HG03457 (cell line): Measurements from ENCODE around the gene KRTAP10-6.
"Not testable (repeated sequence)": the region's sequence is repeated elsewhere in the genome, so short reads cannot be mapped to it uniquely, and the experiment has no call there.

Experiments used
- ATAC-seq: cut with Tn5 transposase; IDR thresholded peaks from one replicate; pipeline ENCODE4 v1.9.1; 2021; ENCODE audit warnings: moderate number of reproducible peaks; ENCODE audit not compliant: unreplicated experiment

KRTAP10-6 gene

DNA sequence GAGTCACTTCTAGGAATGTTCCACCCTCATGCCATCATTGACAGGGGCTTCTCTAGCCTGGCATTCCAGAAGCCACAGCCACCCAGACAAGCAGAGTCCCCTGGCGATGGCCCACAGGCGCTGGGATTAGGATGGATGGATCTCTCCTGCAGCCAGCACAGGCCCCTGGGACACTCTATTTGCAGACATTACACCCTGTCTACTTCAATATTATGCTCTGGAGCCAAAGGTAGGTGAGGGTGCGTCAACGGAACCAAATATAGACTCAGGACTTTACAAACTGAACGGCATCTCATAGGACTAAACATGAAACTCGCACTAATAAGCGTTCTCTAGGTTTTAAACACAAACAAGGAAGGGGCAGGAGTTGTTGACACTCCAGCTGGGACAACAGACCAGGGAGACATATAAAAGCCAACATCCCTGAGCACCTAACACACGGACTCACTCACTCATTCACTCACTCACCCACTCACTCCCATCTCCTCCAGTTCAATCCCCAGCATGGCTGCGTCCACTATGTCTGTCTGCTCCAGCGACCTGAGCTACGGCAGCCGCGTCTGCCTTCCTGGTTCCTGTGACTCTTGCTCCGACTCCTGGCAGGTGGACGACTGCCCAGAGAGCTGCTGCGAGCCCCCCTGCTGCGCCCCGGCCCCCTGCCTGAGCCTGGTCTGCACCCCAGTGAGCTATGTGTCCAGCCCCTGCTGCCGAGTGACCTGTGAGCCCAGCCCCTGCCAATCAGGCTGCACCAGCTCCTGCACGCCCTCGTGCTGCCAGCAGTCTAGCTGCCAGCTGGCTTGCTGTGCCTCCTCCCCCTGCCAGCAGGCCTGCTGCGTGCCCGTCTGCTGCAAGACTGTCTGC lies 8.0 kb upstream of the KRTAP10-6 start, which contains the start of gene KRTAP10-7:
TSS of gene KRTAP10-7 (plus strand) at position 480 of the 861 bp plus-strand sequence. CDS start at position 505, 25 bp downstream.
- ATAC-seq: not testable (repeated sequence)

GRCh38 chr21:44599264-44600029 lies 7.1 kb upstream of the KRTAP10-6 start:
- ATAC-seq: no peak

GRCh38 chr21:44598061-44598460 lies 5.8 kb upstream of the KRTAP10-6 start:
- ATAC-seq: no peak

- no peak for ATAC-seq
Observed at GRCh38 chr21:44596068-44596725, 3.9 kb upstream of the KRTAP10-6 start.

DNA sequence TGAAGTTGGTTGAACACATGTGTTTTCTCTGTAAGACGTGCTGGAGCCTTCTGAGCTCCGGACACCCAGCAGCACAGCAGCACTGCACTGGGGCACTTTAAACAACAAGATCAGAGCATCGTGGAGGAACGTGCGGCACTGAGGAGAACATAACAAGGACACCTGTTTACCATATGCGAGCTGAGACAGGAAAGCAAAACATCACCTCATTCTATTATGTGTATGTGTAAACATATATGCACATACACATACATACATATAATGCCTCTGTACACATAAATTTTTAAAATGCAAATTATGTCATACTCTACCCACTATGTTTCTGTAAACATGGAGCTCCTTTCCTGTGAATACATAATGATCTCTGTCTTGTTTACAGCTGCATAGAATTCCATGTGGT lies 3.2 kb upstream of the KRTAP10-6 start:
- ATAC-seq: no peak

- ATAC-seq: no peak
Observed at GRCh38 chr21:44594406-44594916, 2.2 kb upstream of the KRTAP10-6 start.

- ATAC-seq: no peak
Observed at GRCh38 chr21:44593598-44594405, 1.5 kb upstream of the KRTAP10-6 start.

DNA sequence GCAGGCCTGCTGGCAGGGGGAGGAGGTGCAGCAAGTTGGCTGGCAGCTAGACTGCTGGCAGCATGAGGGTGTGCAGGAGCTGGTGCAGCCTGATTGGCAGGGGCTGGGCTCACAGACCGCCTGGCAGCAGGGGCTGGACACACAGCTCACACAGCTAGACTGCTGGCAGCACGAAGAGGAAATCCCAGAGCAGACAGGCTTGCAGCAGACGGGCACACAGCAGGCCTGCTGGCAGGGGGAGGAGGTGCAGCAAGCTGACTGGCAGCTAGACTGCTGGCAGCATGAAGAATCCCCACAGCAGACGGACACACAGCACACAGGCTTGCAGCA lies 539 bp downstream of the KRTAP10-6 start:
- ATAC-seq: not testable (repeated sequence)

- ATAC-seq: not testable (repeated sequence)
Observed at GRCh38 chr21:44590897-44591800, 1.2 kb downstream of the KRTAP10-6 start.

- ATAC-seq: no peak
Observed at GRCh38 chr21:44590311-44590721, 2.0 kb downstream of the KRTAP10-6 start.

DNA sequence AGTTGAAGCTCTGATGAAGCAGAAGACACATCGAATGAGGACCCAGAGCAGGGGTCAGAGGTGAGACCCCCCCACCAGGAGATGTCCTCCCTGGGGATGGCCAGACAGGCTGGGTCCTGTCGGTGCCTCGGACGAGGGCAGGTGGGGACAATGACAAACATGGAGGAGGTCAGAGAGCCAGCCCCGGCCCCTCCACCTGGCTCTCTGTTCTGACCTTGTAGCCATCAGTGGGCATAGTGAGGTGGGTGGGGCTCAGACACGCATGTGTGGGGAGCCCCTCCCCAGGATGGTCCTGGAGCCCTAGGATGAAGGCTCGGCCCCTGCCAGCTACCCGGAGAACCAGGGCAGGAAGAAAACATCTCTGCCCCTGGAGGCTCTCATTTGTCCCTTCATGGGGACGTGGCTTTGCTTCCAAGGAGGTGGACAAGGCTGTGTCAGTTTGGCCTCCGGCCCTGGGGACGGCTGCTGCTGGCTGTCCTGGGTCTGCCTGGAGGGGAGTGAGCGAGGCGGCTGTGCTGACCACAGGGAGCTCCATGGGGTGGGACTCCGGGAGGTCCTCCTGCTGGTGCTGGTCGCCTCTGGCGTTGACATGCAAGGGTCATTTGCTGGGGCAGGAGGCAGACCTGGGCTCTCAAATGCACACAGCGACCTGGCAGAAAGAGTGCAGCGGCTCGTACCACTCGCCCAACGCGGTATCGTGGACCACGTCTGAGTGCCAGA lies 2.6 kb downstream of the KRTAP10-6 start:
- no peak for ATAC-seq

DNA sequence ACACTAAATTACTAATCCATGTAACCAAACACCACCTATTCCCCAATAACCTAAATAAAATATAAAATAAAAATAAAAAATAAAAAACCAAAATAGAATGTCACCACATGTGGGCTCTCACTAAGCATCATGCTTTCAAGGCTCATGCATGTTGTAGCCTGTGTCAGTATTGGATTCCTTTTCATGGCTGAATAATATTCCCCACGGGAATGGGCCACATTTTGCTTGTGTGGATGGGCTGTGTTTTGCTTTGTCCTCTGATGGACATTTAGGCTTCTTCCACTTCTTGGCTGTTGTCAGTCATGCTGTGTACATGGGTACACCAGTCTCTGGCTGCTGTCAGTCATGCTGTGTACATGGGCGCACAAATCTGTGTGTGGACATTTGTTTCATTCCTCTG lies 3.2 kb downstream of the KRTAP10-6 start:
- ATAC-seq: no peak

DNA sequence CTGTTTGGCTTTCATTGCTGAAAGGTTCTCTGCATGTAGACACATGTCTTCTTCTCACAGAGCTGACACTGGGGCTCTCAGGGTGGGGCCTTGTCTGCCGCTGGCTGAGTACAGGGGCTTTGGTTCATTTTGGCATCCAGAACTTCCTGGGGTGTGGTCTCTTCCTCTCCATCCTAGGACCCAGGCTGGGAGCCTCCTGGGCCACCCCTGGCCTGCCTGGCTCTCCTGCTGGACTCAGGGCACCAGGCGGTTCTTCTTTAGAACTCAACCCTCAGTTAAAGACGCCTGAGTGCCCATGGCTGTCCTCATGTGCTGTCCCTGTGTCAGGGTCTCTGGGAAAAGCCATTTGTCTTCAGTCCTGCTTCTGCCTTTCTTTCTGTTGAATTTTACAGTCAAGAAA lies 6.4 kb downstream of the KRTAP10-6 start:
- no peak for ATAC-seq

- ATAC-seq: no peak
Observed at GRCh38 chr21:44583800-44584147, 8.5 kb downstream of the KRTAP10-6 start.

GRCh38 chr21:44583089-44583799 lies 9.1 kb downstream of the KRTAP10-6 start:
- ATAC-seq: no peak

DNA sequence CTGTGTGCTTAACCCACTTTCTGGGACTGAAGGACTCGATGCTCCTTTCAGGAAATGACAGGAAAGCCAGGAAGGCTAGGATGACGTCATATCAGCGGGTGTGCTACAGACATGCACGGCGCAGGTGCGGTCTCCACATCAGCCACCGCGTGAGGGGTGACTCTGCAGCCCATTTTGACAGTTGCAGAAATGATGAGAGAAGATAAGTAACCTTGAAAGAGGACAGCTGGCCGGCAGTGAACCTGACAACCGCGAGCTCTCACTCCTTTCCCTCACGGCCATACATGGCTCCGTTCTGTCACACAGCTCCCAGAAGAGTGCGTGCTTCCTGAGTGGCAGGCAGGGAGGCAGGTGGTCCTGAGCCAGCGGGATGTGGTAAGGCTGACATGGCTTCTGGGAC lies 10.2 kb downstream of the KRTAP10-6 start:
- ATAC-seq: no peak

- no peak for ATAC-seq
Observed at GRCh38 chr21:44581158-44581557, 11.1 kb downstream of the KRTAP10-6 start.

DNA sequence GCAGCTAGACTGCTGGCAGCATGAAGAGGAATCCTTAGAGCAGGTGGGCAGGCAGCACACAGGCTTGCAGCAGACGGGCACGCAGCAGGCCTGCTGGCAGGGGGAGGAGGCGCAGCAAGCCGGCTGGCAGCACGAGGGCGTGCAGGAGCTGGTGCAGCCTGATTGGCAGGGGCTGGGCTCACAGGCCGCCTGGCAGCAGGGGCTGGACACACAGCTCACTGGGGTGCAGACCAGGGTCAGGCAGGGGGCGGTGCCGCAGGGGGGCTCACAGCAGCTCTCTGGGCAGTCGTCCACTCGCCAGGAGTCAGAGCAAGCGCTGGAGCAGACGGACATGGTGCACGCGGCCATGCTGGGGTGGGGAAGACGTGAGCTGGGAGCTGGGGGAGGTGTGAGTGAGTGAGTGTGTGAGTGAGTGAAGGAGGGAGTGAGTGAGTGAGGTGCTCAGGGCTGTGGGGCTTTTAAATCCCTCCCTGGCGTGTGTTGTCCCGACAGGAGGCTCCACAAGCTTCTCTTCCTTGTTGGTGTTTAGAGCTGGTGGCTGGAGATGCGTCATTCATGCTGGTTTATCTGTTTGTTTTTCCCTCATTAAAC lies 12.0 kb downstream of the KRTAP10-6 start, which contains the start of gene KRTAP10-5:
TSS of gene KRTAP10-5 (minus strand) at position 374 of the 591 bp plus-strand sequence. CDS start at position 348, 26 bp downstream.
- ATAC-seq: not testable (repeated sequence)
